Transverse colon (tissue), 4 donors: ENCODE results near the gene SETD1B. TPM values are rescaled to one million over a fixed set of nuclear protein-coding genes. Genes with fewer than 3 reads are reported as not detected.

ENCODE experiments used
- DNase-seq: peaks from one replicate; pipeline ENCODE4 v3.0.0-alpha.2; 2019
- H3K27ac ChIP-seq, 4 donors: fragments of 200-600 bp; sonication (generic); 2 replicates each; pipeline ENCODE4 v1.5.1; 2016 to 2018; ENCODE audit warnings: inconsistent platforms in 4 of 4
- H3K27me3 ChIP-seq: fragments of 200-600 bp; sonication (generic); 2 replicates; pipeline ENCODE4 v1.5.1; 2017; ENCODE audit warnings: inconsistent platforms
- H3K36me3 ChIP-seq, 4 donors: fragments of 200-600 bp; sonication (generic); 2 replicates each; pipeline ENCODE4 v1.5.1; 2017 to 2019; ENCODE audit warnings: inconsistent platforms in 4 of 4
- H3K4me1 ChIP-seq, 4 donors: fragments of 200-600 bp; sonication (generic); 2 replicates each; pipeline ENCODE4 v1.5.1; 2017 to 2020; ENCODE audit warnings: inconsistent platforms in 4 of 4
- H3K4me3 ChIP-seq, 4 donors: fragments of 200-600 bp; sonication (generic); 1 replicate in 1 of 4; 2 replicates in 3 of 4; pipeline versions ENCODE4 v1.5.1 to v1.6.1; 2017 to 2019; ENCODE audit warnings: inconsistent platforms in 4 of 4
- H3K9me3 ChIP-seq, 2 donors: fragments of 200-600 bp; sonication (generic); 2 replicates each; pipeline ENCODE4 v1.5.1; 2017 to 2019; ENCODE audit warnings: inconsistent platforms in 2 of 2
- CTCF ChIP-seq, 5 experiments: fragments of 200-600 bp in 3 of 5; fragments of 450-650 bp in 2 of 5; sonication (generic) in 3 of 5; IDR thresholded peaks; 1 replicate in 2 of 5; 2 replicates in 3 of 5; pipeline ENCODE4 v1.5.1; 2016 to 2017; ENCODE audit warnings: antibody characterized with exemption in 5 of 5, inconsistent platforms in 3 of 5, mild to moderate bottlenecking in 2 of 5, moderate library complexity in 1 of 5
- EP300 ChIP-seq: sonication (generic); formaldehyde crosslinking; IDR thresholded peaks from one replicate; pipeline ENCODE4 v1.6.1; 2017; ENCODE audit warnings: antibody characterized with exemption, low read depth
- POLR2A ChIP-seq: fragments of 450-650 bp; IDR thresholded peaks from one replicate; pipeline ENCODE4 v1.6.1; 2016; ENCODE audit warnings: antibody characterized with exemption, mild to moderate bottlenecking, moderate library complexity
- POLR2AphosphoS5 ChIP-seq, 3 donors: sonication (generic); formaldehyde crosslinking; IDR thresholded peaks; one replicate each; pipeline ENCODE4 v1.6.1; 2016; ENCODE audit warnings: antibody characterized with exemption in 3 of 3
- WGBS, 2 donors: methylation state at CpG; one replicate each; pipeline ENCODE4 v1.1.5; 2018; ENCODE audit warnings: low coverage in 1 of 2; 5-methylcytosine and 5-hydroxymethylcytosine counted together
- in situ Hi-C, 4 donors: fragments of 200-750 bp; cut with MboI; loops; one replicate each; pipeline versions ENCODE4 v1.15.0 to v1.15.1; 2017; ENCODE audit warnings: low sequenced_read_pairs in 3 of 4, low pct_ligation_motif_present in 1 of 4, low pct_unique_long_range_greater_than_20kb in 1 of 4
- intact Hi-C: fragments of 100-400 bp; cut with DNase I; formaldehyde crosslinking; loops from one replicate; pipeline ENCODE4 v1.15.1; 2023; ENCODE audit warnings: low total_unique reads
- total RNA-seq, 4 donors: library from RNA; depleted of rRNA; stranded (reverse); fragments of >200 nt; gene quantifications; one replicate each; pipeline ENCODE4 v1.1.0, GENCODE V29; 2016

SETD1B gene
- total RNA-seq, 4 donors from 2014 or later, result 13.4 to 39.6 (median 15.2) TPM

- intact Hi-C loops (no loop called here), in situ Hi-C loops (no loop called here)
- Histone ChIP-seq H3K27ac (peak overlapping the region; percentile 100), H3K4me1 (peaks cover 13 to 27% (median 24%) of the 10 kb centered on the region in 4 donors), H3K36me3 (peaks cover 0 to 13% (median 0%) of the 10 kb centered on the region in 4 donors), H3K4me3 (peak overlapping the region; percentile 75 to 94 (median 80)), H3K27me3 (no peaks in the 10 kb centered on the region), H3K9me3 (no peaks in the 10 kb centered on the region)
- TF ChIP-seq CTCF (IDR thresholded peaks at IDR 0.05) (peak in 1 of 5 experiments; percentile 29), POLR2A (peak; percentile 16), EP300 (no peak)
- 1% methylated on average over 54 of the region's 63 CpGs; no CpG with 5 or more reads in 1 of the 2 donors for WGBS, 2 donors
- DNase-seq, result no peak
These were observed 755 bp downstream of the SETD1B start for GRCh38 chr12:121804417-121805111.

- 0 to 1% methylated on average over 17 to 42 of the region's 45 CpGs for WGBS, 2 donors
These were observed 1.6 kb downstream of the SETD1B start for GRCh38 chr12:121805171-121806008.

GRCh38 chr12:121806009-121806545 lies 2.3 kb downstream of the SETD1B start:
- Histone ChIP-seq H3K4me3 (peak overlapping the region; percentile 75 to 94 (median 80)), H3K4me1 (peaks cover 19 to 34% (median 33%) of the 10 kb centered on the region in 4 donors), H3K27ac (peak overlapping the region; percentile 100), H3K27me3 (no peaks in the 10 kb centered on the region), H3K36me3 (peaks cover 0 to 15% (median 4%) of the 10 kb centered on the region in 4 donors), H3K9me3 (no peaks in the 10 kb centered on the region)
- TF ChIP-seq EP300, result no peak
- TF ChIP-seq POLR2A, result peak; percentile 10
- peak in 1 of 5 experiments; percentile 19 for TF ChIP-seq CTCF (IDR thresholded peaks at IDR 0.05)
- 3% methylated on average over 16 of the region's 16 CpGs; no CpG with 5 or more reads in 1 of the 2 donors for WGBS, 2 donors
- in situ Hi-C loops, result no loop called here
- intact Hi-C loops, result no loop called here
- no peak for DNase-seq

More at GRCh38 chr12:121805171-121806008, 1.6 kb downstream of the SETD1B start:
- Histone ChIP-seq H3K4me3 (peak overlapping the region; percentile 75 to 94 (median 80)), H3K36me3 (peaks cover 0 to 15% (median 3%) of the 10 kb centered on the region in 4 donors), H3K27me3 (no peaks in the 10 kb centered on the region), H3K9me3 (no peaks in the 10 kb centered on the region), H3K4me1 (peaks cover 13 to 28% (median 27%) of the 10 kb centered on the region in 4 donors), H3K27ac (peak overlapping the region; percentile 100)
- DNase-seq, result no peak
- TF ChIP-seq CTCF (IDR thresholded peaks at IDR 0.05) (no peak), POLR2A (no peak), POLR2AphosphoS5 (IDR thresholded peaks at IDR 0.05) (no peak), EP300 (no peak)
- in situ Hi-C loops, result no loop called here
- intact Hi-C loops, result no loop called here
